ENCODE results near the gene SLC27A4.

GRCh38 chr9:128390813-128391711 is 50.7 kb downstream of the SLC27A4 start:
- TF ChIP-seq CTCF (IDR thresholded peaks at IDR 0.05) (no peak), EZH2 (IDR thresholded peaks at IDR 0.05; ENCODE audit: borderline replicate concordance, insufficient read depth, low read depth, low read length, poor library complexity, severe bottlenecking) (no peak)
